B cell (primary cell): ENCODE data around the gene TWIST2.

ENCODE experiments used
- CTCF ChIP-seq: fragments of 200-600 bp; IDR thresholded peaks from one replicate; pipeline ENCODE4 v1.8.0; 2022; ENCODE audit warnings: antibody characterized with exemption, mild to moderate bottlenecking
- EZH2 ChIP-seq: IDR thresholded peaks from 2 replicates; pipeline ENCODE4 v1.6.1; 2012; ENCODE audit warnings: borderline replicate concordance, low read depth, mild to moderate bottlenecking, moderate library complexity, low read length; ENCODE audit not compliant: insufficient read depth, poor library complexity, severe bottlenecking

GRCh38 chr2:238846378-238846627, 1.6 kb upstream of the TWIST2 start:
- TF ChIP-seq EZH2 (no peak), CTCF (no peak)
